ENCODE measurements around the gene WIZ.

Gene WIZ

GRCh38 chr19:15404780-15405211, 45.0 kb downstream of the WIZ start:
- TF ChIP-seq POLR2AphosphoS5 (IDR thresholded peaks at IDR 0.05; ENCODE audit: low read depth, low read length) (no peak), POLR2A (IDR thresholded peaks at IDR 0.05; ENCODE audit: low read depth, low read length) (no peak), TAF1 (IDR thresholded peaks at IDR 0.05; ENCODE audit: borderline replicate concordance, low read depth, low read length) (no peak)
- DNase-seq (ENCODE audit: insufficient read length) (no peak), FAIRE-seq (no peak)

DNA sequence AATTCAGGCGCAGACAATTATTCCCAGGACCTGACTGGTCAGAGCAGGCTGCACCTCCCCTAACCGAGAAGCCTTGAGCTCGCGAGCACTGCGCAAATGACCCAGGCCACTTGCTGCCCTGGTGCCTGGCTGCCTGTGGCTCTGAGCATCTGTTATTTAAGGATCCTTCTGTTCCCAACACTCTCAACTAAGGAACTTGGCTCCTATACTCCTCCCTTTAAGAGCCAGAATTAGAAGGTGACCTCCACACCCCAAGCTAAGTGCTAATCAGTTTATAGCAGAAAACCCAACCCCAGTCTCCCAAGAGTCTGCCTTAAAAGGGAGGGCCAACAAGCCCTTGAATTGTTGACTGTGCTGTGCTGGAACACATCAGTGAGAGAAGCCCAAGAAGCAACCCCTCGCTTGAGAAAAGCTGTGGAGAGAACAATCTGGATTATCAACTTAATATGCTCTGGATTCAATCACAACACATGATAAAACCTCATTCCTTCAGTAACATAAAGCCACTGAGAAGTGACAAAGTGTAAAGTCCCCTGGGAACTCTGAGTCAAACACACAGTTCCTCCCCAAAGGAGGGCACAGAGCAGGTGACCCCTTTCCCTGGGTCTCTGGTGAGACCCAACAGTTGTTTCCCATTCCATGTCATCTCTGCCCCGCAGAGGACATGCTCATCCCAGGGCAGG, 45.5 kb downstream of the WIZ start:
- TF ChIP-seq POLR2AphosphoS5 (IDR thresholded peaks at IDR 0.05; ENCODE audit: low read depth, low read length) (no peak), POLR2A (IDR thresholded peaks at IDR 0.05; ENCODE audit: low read depth, low read length) (no peak), TAF1 (IDR thresholded peaks at IDR 0.05; ENCODE audit: borderline replicate concordance, low read depth, low read length) (no peak)
- no peak for DNase-seq (ENCODE audit: insufficient read length)
- FAIRE-seq = no peak

DNA sequence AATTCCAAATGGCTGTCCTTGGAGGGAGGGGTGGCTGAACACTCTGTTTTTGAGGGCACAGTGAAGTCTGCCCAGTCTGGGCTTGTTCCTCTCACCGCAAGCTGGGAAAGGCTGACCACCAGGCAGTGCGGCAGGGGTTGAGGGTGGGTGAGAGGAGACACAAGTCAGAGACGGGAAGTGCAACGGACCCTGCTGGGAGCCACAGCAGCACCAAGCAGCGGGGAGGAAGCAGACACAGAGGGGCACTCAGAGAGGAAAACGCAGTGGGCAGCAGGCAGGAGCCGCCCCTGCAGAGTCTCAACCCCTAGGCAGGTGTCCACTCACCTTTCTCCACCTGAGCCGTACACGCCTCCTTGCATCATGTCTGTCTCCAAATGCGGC, 46.6 kb downstream of the WIZ start:
- TF ChIP-seq POLR2A (IDR thresholded peaks at IDR 0.05; ENCODE audit: low read depth, low read length) = no peak
- no peak for TF ChIP-seq TAF1 (IDR thresholded peaks at IDR 0.05; ENCODE audit: borderline replicate concordance, low read depth, low read length)
- no peak for TF ChIP-seq POLR2AphosphoS5 (IDR thresholded peaks at IDR 0.05; ENCODE audit: low read depth, low read length)
- DNase-seq (ENCODE audit: insufficient read length) (no peak), FAIRE-seq (no peak)

- no peak for DNase-seq (ENCODE audit: insufficient read length)
- TF ChIP-seq TAF1 (IDR thresholded peaks at IDR 0.05; ENCODE audit: borderline replicate concordance, low read depth, low read length) (no peak), POLR2AphosphoS5 (IDR thresholded peaks at IDR 0.05; ENCODE audit: low read depth, low read length) (no peak), POLR2A (IDR thresholded peaks at IDR 0.05; ENCODE audit: low read depth, low read length) (no peak)
- FAIRE-seq = no peak
Measured at GRCh38 chr19:15402411-15403150, 47.2 kb downstream of the WIZ start.

DNA sequence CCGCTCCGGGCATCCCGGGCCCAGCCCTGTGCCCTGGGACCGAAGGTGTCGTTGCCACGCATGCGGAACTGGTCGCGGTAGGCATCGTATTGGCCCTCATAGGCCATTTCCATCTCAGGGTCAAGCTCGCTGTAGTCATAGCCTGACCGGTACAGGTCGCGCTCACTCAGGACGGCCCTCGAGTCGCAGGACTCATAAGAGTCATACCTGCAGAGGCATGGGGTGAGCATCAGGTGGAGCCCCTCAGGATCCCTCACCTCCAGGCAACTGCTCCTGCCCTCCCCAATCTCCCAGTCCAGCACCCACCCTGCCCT, 48.4 kb downstream of the WIZ start:
- no peak for TF ChIP-seq TAF1 (IDR thresholded peaks at IDR 0.05; ENCODE audit: borderline replicate concordance, low read depth, low read length)
- TF ChIP-seq POLR2AphosphoS5 (IDR thresholded peaks at IDR 0.05; ENCODE audit: low read depth, low read length) = no peak
- TF ChIP-seq POLR2A (IDR thresholded peaks at IDR 0.05; ENCODE audit: low read depth, low read length) = no peak
- no peak for DNase-seq (ENCODE audit: insufficient read length)
- FAIRE-seq = no peak

DNA sequence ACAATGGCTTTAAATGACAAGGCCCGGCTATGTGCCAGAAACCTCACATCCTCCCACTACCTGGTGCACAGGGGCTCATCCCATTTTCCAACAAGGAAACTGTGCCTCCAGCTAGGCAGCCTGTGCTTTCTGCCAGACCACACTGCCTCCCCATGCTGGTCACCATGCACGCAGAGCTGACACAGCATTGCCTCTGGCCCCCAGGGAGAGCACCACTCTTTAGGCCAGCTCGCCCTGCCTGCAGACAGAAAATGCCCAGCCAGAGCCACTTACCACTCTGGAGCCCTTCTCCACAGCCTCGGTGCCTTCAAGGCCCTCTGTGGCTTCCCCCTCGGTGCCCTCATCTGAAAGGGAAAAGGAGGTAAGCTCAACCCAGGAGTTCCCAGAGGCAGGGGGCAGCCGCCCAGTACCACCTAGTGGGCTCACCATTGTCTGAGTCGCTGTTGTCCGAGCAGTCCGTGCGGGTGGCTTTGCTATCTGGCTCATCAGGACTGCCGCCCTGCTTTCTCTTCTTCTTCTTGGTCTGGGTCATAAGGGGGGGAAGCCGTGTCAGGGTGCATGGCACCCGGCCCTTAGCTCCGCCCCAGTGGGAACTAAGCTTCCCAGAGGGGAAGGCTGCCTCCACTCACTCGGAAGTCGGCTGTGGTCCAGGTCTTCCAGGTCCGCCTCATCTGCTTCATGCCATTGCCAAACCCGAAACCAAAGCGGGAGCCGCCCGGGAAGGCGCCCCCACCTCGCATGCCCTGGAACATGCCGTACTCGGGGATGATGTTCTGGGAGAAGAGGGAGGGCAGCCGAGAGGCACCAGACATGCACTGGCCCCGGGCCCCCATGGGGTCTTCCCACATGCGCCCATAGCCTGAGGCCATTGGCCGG, 49.0 kb downstream of the WIZ start:
- no peak for DNase-seq (ENCODE audit: insufficient read length)
- no peak for FAIRE-seq
- no peak for TF ChIP-seq TAF1 (IDR thresholded peaks at IDR 0.05; ENCODE audit: borderline replicate concordance, low read depth, low read length)
- TF ChIP-seq POLR2A (IDR thresholded peaks at IDR 0.05; ENCODE audit: low read depth, low read length) = no peak
- no peak for TF ChIP-seq POLR2AphosphoS5 (IDR thresholded peaks at IDR 0.05; ENCODE audit: low read depth, low read length)

DNA sequence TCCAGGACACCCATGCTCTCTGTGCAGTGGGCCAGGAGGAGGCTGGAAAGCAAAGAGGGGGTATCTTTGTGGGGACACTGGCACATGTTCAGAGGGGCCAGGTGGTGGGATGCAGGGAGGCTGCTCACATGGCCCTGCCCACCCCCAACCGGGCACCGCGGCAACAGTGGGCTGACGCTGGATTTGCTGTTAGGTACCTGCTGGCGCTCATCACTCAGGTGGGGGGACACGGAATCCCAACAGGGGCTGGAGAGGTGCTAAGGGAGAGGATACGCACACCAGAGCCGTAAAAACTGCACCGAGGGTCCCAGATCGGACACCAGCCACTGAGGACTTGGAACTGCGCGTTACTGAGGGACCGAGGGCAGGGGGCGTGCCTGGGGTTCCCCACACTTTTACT, 50.1 kb downstream of the WIZ start:
- DNase-seq (ENCODE audit: insufficient read length) (no peak), FAIRE-seq (no peak)
- TF ChIP-seq TAF1 (IDR thresholded peaks at IDR 0.05; ENCODE audit: borderline replicate concordance, low read depth, low read length) = no peak
- no peak for TF ChIP-seq POLR2AphosphoS5 (IDR thresholded peaks at IDR 0.05; ENCODE audit: low read depth, low read length)
- TF ChIP-seq POLR2A (IDR thresholded peaks at IDR 0.05; ENCODE audit: low read depth, low read length) = no peak

DNA sequence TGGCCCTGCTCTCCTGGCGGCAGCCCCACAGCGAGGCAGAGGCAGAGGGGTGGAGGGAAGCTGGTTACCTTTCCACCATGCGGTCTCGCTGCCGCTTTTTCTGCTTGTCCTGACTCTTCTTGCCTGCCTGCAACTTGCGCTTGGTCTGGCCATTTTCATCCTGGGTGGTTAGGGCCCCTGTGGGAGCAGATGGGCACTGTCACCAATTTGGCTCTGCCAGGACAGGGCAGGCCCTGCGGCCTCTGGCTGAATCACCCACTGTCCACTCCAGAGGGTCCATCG, 50.6 kb downstream of the WIZ start:
- FAIRE-seq (no peak), DNase-seq (ENCODE audit: insufficient read length) (no peak)
- TF ChIP-seq POLR2AphosphoS5 (IDR thresholded peaks at IDR 0.05; ENCODE audit: low read depth, low read length) (no peak), TAF1 (IDR thresholded peaks at IDR 0.05; ENCODE audit: borderline replicate concordance, low read depth, low read length) (no peak), POLR2A (IDR thresholded peaks at IDR 0.05; ENCODE audit: low read depth, low read length) (no peak)

DNA sequence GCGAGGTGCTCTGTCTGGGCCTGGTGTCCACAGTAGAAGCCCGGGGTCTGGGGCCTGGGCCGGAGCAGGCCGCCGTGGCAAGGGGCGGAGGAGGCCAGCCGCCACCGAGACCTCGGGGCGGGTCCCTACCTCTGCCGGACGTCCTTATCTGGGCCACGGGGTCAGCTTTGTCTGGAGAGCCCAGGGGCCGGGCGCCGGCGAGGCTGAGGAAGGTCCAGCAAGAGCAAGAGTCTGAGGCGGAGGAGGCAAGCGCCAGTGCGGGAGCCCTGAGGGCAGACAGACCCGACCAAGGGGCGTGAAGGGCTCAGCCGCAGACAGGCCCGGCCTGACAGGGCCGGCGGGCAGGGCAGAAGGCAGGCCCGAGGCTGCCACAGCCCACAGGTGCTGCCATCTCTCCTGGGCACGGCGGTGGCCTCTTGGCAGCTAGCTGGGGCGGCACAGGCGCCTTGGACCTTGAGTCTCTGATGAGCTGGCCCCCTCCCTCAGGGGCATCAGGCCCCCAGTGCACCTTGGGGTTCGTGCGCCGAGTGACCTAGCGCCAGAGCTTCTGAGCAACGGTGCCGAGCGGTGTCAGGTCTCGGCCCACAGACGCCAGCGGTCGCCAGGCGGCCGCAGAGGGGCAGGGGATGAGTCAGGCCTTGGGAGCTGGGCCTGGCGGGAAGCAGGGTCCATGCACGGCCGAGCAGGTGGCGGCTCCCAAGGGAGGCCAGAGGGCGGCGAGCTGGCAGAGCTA, 51.1 kb downstream of the WIZ start:
- TF ChIP-seq POLR2AphosphoS5 (IDR thresholded peaks at IDR 0.05; ENCODE audit: low read depth, low read length) (no peak), TAF1 (IDR thresholded peaks at IDR 0.05; ENCODE audit: borderline replicate concordance, low read depth, low read length) (no peak), POLR2A (IDR thresholded peaks at IDR 0.05; ENCODE audit: low read depth, low read length) (no peak)
- no peak for FAIRE-seq
- DNase-seq (ENCODE audit: insufficient read length) = no peak

DNA sequence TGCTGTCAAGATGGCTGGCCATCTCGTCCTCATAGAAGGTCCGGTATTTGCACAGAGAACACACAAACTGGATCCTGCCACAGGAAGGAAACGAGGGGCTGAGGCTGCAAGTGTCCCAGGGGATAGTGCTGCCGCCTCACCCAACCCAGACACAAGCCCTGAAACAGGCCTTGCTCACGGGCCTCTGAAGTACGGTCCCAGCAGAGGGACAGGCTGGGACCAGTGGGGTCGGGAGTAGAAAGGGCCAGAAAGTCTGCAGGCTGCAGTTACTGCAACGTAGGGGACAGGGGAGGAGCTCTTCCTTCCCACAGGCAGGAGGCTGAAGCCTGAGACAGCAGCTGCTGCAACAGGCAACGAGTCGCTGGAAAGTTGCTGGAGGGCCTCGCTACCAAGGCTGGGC, 52.0 kb downstream of the WIZ start:
- FAIRE-seq = no peak
- TF ChIP-seq POLR2A (IDR thresholded peaks at IDR 0.05; ENCODE audit: low read depth, low read length) = no peak
- TF ChIP-seq TAF1 (IDR thresholded peaks at IDR 0.05; ENCODE audit: borderline replicate concordance, low read depth, low read length) = no peak
- no peak for TF ChIP-seq POLR2AphosphoS5 (IDR thresholded peaks at IDR 0.05; ENCODE audit: low read depth, low read length)

DNA sequence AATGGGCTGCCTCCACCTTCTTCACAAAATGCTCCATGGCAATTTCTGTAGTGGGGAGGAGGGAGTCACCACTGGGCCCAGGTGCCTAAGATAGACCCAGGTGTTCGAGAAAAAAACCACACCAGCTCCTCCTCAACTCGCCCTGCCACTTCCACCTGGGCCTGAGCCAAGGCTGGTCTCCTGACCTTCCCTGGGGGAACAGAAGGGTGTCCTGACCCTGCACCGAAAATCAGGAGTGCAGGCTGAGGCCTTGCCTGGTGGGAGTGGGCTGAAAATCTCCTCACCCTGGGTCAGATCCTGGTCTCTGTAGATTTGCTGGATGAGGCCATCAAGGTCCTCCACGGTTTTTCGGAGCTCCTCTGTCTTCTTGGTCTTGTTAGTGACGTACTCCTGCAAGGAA, 52.5 kb downstream of the WIZ start:
- DNase-seq (ENCODE audit: insufficient read length) (no peak), FAIRE-seq (no peak)
- no peak for TF ChIP-seq POLR2A (IDR thresholded peaks at IDR 0.05; ENCODE audit: low read depth, low read length)
- TF ChIP-seq TAF1 (IDR thresholded peaks at IDR 0.05; ENCODE audit: borderline replicate concordance, low read depth, low read length) = no peak
- TF ChIP-seq POLR2AphosphoS5 (IDR thresholded peaks at IDR 0.05; ENCODE audit: low read depth, low read length) = no peak

More for the DNA sequence above, 52.0 kb downstream of the WIZ start:
- DNase-seq (ENCODE audit: insufficient read length) = no peak
